Astrocyte of the hippocampus (primary cell): Measurements from ENCODE around the gene ROMO1.
"Not testable (repeated sequence)": the region's sequence is repeated elsewhere in the genome, so short reads cannot be mapped to it uniquely, and the experiment has no call there.

ENCODE experiments used
- DNase-seq: peaks from one replicate; pipeline ENCODE4 v3.0.0; 2011; ENCODE audit warnings: low read depth, low spot score

ROMO1 gene

DNA sequence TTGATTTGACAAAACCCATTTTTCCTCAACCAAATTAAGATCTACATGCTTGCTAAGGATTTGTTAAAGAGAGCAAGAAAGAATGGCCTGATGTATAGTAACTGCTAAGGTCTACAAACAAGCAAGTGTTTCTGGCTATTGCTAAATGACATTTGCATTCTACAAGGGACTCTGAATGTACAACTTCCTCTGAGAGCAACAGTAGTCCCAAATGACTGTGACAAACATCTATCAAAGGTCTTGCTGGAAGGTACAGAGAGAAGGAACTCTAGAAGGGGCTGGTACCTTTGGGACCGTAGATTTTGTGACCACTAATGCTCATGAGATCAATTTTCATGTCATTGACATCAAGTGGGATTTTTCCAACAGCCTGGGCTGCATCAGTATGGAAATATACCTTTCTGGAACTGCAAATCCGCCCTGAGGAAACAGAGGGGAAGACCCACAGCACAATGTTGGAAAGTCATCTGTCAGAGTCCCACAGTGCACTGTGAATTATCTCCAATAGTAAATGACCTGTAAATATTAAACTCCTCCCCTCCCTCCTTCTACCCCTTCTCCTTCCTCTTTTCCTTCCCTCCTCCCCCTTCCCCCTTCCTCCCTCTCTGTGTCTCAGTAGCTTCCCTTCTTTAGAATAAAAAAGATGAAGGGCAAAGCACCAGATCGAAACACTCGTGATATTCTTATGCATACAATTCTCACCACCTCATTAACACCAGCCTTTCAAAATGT lies 18.6 kb upstream of the ROMO1 start:
- DNase-seq, result no peak

DNA sequence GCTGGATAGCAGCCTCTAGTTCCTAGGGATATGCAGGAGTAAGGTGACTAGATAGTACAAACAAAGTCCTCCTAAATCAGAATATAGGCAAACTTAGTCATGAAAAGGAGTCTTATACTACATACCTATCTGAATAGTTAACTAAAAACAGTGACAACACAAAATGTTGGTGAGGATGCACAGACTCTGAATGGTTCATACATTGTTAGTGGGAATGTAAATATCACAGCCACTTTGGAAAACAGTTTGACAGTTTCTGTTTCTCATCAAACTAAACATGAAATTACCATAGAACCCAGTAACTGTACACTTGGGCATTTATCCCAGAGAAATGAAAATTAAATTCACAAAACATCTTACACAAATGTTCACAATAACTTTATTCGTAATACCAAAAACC lies 17.2 kb upstream of the ROMO1 start:
- no peak for DNase-seq

DNA sequence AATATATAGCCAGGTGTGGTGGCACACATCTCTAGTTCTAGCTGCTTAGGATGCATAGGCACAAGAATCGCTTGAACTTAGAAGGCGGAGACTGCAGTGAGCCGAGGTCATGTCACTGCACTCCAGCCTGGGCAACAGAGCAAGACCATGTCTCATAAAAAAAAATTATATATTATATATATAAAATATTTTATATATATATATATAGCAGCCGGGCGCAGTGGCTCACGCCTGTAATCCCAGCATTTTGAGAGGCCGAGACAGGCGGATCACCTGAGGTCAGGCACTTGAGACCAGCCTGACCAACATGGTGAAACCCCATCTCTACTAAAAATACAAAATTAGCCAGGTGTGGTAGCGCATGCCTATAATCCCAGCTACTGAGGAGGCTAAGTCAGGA lies 13.8 kb upstream of the ROMO1 start:
- DNase-seq, result not testable (repeated sequence)

DNA sequence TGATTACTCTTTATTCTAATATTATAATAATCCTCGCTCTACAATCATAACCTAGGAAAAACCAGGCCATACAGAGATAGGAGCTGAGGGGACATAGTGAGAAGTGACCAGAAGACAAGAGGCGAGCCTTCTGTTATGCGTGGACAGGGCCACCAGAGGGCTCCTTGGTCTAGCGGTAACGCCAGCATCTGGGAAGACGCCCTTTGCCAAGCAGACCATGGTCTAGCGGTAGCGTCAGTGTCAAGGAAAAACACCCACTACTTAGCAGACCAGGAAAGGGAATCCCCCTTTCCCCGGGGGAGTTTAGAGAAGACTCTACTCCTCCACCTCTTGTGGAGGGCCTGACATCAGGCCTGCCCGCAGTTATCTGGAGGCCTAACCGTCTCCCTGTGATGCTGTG lies 12.3 kb upstream of the ROMO1 start:
- not testable (repeated sequence) for DNase-seq

DNA sequence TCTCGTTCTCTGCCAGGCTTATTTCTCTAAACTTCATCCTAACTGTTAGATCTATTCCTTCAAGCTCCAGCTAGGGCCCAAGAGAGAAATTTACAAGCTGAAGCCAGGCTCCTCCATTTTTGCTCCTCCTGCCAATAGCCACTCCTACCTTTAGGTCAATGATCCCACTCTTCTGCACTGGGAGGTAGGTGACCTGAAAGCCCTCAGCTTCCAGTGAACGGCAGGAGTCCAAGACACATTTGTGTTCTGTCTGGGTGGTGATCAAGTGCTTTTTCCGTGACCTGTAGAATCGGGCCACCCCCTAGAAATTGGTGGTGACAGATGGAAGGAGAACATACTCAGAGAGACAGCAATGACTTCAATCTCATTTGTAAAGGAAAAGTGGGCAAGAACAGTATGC lies 8.9 kb upstream of the ROMO1 start:
- DNase-seq, result no peak

DNA sequence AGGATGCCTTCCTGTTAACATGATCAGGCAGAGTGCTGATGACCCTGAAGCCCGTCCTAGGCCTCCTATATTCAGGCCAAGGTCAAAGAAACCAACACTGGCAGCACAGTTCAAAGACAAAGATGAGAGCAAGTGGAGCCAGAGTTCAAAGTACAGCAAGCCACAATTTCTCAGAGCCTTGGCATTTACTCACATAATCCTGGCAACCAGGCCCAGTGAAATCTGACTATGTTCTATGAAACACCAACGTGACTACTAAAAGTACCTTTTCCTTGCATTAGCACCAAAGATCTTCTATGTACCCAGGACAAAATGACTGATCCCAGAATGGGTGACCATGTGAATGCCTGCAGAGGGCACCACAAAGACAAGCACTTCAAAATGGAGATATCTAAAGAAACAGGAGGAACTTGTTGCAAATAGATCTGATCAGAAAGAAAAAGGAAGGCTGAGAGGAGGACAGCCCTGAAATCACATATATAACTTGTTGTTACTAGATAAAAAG lies 3.9 kb upstream of the ROMO1 start:
- DNase-seq, result no peak

DNA sequence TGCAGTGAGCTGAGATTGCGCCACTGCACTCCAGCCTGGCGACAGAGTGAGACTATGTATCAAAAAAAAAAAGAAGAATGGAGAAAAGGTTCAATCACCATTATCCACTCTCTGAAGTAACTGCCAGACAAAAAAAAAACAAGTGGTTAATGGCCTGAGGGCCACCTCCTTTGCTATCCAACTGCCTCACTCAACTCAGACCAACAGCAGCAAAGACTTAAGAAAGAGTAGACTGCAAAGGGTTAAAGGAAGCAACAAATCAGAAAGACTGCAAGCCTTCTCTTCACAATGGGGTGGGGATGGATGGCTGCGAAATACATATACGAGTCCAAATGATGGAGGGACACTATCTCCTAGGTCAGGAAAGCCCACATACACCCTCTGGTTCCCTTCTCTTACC lies 3.2 kb upstream of the ROMO1 start:
- no peak for DNase-seq

DNA sequence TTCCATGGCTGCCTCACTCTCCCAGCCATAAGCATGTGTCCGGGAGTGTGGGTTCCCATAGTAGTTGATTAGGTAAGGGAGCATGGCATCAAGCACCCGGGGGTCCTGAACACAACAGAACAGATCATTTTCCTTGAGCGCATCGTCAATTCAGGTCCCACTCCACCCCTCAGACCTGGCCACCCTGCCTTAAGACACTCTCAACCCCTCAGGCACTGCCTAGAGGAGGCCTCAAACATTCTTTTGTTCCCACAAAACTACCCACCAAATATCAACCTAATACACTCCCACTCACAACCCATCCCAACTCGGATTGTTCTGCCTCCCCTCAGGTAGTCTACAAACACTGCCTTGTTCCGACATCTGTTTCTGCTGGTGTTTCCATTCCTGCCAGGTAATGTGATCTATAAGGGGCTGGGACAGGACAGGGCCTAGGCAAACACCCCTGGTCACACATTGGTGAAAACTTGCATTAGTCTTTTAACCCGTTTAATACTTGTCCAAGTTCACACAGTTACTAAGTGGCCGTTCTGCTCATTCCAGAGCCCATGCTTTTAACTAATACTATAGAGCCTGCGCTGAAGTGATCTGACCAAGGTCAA lies 1.4 kb upstream of the ROMO1 start:
- DNase-seq, result no peak

DNA sequence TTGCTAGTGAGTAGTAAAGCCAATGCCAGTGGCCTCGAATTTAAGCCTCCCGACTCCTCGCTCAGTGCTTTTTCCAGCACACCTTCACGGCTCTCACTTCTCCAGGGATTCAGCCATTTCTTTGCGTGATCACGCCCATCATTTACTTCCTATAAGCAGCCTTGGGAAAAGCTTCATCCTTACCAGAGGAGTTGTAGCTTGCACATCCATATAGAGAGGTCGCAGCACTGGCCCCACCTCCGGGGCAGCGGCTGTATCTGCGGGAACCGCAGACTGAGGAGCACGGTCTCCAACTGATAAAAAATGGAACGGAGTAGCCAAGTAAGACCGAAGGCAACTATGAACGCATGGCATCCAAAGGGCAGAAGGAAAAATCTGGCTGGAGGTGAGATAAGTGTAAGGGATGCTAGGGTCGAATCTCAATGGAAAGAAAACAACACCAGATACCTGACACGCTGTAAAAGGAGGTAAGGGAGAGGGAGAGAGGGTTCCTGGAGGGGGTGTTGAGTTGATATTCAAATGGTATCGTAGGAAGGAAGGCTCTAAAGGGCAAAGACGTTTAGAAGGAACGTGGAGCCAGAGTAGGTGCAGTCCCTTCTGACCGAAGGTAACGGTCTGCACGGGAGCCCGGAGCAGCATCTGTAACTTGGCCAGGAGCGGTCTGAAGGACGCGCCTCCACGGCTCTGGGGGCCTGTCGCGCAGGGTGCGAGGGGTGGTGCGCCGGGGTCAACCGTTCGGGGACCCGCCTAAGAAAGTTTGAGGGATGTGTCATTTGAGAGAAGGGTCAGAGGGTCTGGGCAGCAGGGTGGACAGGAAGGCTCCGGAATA lies 693 bp upstream of the ROMO1 start:
- DNase-seq, result peak; percentile 33

DNA sequence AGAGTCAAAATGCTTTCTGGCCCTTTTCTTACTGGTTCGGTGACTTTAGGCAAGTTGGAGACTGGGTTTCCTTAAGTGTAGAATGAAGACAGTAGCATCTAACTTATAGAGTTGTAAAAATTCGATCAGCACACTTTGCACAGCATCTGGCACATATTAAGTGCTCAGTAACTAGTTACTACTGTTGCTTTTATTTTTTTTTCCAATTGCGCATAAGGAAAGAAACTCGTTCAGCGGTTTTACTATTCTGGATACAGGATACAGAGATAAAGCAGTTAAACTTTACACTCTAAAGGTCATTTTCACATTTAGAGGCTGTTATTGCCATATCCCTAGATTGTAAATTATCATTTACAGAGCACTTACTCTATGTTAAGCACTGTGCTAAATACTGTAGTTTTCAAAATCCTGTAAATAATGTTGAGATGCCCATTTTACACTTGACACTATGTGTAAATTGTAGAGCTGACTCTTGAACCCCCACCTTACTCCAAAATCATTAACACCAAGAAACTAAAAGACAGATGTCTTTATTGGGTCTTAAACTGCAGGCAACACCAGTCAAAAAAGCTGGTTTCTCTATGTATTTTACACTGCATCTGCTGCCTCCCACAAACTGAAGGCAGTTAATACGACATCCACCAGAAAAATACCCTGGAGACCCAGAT lies 886 bp downstream of the ROMO1 start:
- DNase-seq, result no peak

DNA sequence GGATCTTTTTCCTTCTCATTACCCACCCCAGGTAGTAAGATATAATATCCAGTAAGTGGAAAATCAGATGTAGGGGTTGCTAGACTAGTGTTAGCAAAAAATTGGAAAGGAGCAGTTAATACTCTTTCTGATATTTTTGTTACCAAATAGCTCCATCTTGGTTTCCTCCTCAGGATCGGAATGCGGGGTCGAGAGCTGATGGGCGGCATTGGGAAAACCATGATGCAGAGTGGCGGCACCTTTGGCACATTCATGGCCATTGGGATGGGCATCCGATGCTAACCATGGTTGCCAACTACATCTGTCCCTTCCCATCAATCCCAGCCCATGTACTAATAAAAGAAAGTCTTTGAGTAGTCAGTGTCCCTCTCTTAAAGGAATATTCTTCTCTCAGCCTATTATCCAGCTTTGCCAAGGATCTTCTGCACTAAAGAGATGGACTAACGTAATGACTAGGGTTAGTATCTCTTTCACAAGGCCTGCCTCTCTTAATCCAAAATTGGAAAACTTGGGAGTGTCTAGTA lies 1.5 kb downstream of the ROMO1 start:
- DNase-seq, result no peak

DNA sequence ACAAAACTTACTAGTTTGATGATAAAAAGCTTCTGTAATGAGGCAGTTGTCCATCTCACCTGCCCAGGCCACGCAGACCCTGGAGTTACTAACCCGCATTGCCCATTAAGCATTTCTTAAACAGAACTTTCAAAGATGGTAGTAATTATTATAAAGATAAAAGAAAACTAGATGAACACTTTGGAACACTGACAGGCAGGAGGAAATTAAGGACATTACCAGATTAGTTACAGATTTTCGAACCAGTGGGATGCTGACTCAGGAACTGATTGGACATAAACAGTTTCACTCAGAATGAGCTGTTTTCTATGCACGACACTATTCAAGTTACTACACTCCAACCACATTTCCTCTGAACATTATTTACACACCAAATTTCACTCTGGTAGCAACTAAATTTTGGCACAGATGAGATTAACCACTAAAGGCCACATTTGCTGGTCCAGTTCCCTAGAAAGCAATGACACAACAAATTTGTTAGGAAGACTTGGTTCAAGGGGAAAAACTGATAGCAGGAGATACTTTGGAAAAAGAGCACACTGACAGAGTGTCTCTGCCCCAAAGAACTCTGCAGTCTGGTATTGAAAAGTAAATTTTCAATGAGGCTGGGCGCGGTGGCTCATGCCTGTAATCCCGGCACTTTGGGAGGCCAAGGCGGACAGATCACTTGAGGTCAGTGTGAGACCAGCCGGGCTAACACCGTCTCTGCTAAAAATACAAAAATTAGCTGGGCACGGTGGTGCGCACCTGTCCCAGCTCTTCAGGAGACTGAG lies 3.0 kb downstream of the ROMO1 start:
- DNase-seq, result no peak

DNA sequence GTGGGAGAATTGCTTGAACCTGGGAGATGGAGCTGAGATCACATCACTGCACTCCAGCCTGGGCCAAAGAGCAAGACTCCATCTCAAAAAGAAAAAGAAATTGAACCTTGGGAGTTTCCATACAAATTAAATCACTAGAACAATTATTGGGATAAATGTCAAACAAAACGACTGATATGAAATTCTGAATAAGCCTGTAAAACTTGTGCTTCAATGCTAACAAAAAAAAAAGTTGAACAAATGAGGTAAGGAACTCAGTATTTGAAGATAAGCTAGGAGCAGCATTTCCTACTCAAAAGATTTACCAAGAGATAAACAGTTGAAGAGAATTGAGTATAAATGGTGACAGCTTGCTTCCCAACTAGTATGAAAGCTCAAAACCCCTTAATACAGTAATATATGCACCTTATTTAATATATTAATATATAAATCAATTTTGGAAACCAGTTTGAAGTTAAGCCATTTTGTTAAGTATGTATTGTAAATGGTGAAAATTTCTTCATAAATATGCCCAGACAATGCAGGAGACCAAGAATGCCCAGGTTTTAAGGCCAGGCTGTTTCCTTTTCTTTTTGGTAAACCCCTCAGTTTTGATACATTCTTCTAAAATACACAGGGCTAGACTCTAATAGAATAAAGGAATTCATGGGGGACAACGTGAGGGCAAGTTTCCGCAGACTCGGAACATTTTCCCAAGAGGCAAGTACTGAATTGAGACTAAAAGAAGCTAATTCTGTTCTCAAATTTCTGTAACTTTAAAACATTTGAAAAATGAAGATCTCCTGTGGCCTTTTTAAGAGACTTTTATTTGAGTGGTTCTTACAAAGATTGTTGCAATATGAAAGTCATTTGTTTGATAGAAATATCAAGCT lies 3.9 kb downstream of the ROMO1 start:
- no peak for DNase-seq

DNA sequence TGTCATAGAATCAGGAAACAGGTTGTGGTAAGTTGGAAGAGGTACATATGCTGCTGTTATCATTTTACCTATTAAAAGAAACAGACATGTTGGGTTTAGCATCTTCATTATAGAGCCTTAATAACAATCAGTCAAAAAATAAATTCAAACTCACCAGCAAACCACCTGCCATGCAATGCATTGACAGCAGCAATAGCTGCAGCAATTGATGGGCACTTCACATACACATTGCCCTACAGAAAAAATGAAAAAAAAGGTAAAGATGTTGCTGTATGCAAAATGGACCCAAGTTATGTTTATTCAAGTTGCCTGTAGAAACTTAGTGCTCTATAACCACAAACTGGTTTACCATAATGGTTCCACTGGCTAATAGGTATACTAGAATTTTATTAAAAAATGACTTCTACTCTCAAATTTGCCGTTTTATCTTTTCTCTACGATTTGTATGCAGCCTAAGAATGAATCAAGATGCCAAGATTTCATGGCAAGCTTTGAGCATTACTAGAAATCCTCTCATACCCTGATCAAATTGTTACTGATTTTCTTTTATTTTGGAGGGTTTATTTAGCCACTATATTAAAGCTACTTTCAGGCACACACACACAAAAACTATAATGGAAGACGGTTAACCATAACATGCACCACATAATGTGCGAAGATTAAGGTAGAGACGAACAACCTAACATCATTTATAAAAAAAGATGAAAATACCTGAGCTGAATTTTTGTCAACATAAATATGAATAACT lies 5.5 kb downstream of the ROMO1 start:
- DNase-seq, result no peak

DNA sequence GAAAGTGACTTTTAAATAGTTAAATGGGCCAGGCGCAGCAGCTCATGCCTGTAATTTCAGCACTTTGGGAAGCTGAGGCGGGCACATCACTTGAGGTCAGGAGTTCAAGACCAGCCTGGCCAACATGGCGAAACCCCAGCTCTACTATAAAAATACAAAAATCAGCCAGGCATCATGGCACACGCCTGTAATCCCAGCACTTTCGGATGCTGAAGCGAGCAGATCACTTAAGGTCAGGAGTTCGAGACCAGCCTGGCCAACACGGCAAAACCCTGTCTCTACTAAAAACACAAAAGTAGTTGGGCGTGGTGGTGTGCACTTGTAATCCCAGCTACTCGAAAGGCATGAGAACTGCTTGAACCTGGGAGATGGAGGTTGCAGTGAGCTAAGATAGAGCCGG lies 6.7 kb downstream of the ROMO1 start:
- not testable (repeated sequence) for DNase-seq

DNA sequence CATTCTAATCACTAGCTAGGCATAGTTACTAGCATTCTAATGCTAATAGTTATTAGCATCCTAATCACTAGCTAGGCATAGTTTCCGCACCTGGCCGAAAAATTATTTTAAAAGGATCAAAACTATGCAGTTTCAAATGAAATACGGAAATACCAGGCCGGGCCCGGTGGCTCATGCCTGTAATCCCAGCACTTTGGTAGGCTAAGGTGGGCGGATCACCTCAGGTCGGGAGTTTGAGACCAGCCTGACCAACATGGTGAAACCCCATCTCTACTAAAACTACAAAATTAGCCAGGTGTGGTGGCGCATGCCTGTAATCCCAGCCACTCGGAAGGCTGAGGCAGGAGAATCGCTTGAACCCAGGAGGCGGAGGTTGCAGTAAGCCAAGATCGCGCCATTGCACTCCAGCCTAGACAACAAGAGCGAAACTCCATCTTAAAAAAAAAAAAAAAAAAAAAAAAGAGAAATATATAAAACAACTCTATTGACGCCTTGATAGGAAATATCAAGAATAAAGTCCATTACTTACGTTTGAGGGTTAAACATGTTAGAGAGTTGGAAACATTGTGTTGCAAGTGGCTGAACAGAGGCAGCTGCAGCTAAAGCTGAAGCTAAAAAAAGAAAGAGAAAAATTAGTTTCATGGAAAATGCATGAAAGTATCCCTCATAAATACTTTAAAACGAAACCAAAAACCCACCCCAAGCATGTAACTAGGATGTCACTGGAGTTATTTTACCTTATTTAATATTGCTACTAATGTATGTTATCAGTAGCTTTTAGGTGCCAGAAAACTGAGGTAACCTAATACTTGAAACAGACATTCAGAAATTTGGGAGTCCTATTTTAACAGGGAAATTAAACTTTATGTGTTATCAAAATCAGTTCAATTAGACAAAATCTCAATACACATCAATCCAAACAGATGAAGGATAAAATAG lies 7.7 kb downstream of the ROMO1 start:
- DNase-seq, result not testable (repeated sequence)

DNA sequence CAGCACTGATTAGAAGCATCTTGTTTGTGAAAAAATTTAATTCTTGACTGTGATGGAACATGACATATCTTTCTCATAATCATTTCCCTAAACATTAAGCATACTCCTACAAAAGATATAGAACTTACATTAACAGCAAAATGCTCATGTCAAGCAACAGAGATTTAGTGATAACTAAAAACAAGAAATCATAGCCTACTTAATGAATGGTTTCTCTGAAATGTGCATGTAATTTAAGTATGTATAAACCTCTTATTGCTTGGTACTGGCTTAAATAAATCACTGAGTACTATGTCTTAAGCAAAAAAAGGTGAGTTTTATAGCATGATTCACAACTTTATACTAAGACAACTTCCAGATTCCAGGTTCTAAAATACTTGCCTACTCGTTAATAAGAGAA lies 9.3 kb downstream of the ROMO1 start:
- no peak for DNase-seq

DNA sequence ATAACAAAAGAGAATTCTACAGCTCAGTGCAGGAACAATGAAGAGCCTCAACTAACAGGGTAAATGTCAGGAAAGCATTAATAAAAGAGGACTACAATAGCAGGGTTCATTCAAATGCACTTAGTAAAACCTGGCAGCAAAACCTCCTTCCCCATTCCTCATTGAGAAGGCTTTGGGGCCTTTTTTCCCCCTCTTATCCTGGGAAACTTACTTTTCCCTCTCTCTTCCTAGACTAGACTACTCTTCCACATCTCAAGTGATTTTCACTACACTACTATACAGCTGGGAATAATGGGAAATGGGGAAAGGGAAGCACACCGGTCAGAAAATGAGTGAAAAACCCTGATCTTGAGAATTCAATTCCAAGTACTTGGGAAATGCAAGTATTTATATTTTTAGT lies 10.1 kb downstream of the ROMO1 start:
- DNase-seq, result no peak
